GM13976 (cell line): ENCODE data around the gene GLIS1.
A peak's percentile ranks its signal among the peaks of the same experiment; 100 is the strongest.

Source experiments
- DNase-seq: peaks from one replicate; pipeline ENCODE4 v3.0.0; 2012; ENCODE audit warnings: low spot score
- in situ Hi-C: fragments of 300-500 bp; cut with MboI; formaldehyde crosslinking; loops from one replicate; pipeline ENCODE4 v1.12.0; 2022; ENCODE audit warnings: low sequenced_read_pairs, mixed read lengths, inconsistent platforms; ENCODE audit not compliant: unreplicated experiment
- TF ChIP-seq, protein P1 (sequence below): IDR thresholded peaks from 2 replicates; pipeline ENCODE4 v1.5.1; 2012; ENCODE audit warnings: borderline replicate concordance, mild to moderate bottlenecking; ENCODE audit not compliant: insufficient read depth; ENCODE audit errors: extremely low read depth, missing control alignments, control extremely low read depth

GLIS1 gene

DNA sequence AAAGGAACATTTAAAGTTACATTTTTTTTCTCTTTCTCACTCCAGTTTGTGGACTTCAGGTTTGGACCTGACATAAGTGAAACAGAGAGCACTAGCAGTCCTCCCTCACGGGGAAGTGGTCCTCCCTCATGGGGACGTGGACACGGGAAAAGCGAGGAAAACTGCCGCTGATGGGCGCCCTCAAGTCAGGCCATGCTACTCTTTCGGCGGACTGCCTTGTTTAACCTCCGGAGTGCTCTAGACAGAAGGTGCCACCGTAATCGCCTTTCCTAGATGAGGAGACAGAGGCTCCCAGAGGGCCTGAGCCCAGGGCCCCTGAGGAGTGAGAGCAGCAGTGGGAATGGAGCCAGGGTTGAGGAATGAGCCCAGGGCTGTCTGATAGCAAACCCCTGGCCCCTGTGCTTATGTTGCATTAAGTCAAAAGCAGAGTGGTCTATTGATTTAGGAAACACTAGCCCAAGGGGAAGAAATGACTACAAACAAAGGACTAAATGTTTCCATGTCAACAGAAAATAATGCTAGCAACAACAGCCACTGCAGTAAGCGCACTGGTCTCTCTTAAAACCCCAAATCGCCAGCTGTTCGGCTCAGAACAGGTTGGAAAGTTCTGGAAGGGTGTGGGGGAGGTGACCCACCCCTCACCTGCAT is 195.7 kb downstream of the GLIS1 start:
- TF ChIP-seq, protein P1, sequence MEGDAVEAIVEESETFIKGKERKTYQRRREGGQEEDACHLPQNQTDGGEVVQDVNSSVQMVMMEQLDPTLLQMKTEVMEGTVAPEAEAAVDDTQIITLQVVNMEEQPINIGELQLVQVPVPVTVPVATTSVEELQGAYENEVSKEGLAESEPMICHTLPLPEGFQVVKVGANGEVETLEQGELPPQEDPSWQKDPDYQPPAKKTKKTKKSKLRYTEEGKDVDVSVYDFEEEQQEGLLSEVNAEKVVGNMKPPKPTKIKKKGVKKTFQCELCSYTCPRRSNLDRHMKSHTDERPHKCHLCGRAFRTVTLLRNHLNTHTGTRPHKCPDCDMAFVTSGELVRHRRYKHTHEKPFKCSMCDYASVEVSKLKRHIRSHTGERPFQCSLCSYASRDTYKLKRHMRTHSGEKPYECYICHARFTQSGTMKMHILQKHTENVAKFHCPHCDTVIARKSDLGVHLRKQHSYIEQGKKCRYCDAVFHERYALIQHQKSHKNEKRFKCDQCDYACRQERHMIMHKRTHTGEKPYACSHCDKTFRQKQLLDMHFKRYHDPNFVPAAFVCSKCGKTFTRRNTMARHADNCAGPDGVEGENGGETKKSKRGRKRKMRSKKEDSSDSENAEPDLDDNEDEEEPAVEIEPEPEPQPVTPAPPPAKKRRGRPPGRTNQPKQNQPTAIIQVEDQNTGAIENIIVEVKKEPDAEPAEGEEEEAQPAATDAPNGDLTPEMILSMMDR: no peak
- DNase-seq: no peak
- in situ Hi-C loops: no loop called here

DNA sequence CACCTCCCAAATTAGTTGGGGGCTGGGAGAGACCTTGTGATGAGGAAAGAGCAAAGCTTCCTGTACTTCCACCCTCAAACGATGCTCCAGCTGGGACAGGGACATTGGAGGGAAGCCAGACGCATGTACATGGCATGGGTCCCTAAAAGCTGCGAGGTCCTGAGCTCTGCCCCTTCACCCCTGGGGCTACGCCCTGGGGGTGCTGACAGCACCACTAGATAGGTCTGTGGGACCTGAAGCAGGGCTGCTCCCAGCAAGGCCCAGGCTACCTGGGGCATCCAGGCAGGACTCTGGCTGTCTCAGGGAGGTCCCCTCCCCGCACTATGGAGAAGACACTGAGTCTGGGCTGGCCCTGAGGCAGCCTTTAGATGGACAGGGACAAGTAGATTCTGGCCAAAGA is 196.4 kb downstream of the GLIS1 start:
- in situ Hi-C loops: no loop called here
- TF ChIP-seq, protein P1: no peak
- no peak for DNase-seq

DNA sequence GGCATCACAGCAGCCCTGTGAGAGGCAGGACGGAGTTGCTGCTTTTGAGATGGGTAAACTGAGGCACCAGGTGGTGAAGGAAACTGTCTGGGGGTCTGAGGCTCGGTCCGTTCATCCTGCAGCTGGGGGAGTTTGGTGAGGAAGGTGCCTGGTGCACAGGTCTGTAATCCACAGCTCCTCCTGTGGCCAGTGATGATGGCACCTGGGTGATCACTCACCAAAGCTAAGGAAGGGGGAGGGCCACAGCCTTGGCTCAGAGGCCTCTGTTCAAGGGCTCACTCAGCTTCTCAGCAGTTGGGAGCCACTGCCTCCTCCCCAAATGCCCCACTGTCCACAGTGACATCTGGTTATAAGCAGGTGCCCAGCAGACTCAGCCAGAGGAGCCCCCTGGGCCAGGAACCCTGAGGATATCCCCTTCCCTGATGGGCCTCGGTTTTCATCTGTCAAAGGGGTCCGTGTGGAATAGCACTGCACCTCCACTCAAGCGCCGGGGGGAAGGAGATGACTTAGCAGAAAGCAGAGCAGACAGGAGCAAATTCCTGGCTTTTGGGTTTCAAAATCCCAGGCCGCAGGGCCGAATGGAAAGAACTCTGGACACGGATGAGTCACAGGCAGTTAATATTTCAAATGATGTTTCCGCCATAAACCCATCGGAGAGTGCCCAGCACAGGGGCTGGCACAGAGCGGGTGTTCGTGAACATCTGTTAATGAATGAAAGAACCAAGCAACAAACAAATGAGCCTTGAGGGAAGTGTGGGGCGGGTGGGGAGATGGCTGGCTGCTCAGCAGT is 197.0 kb downstream of the GLIS1 start:
- in situ Hi-C loops: no loop called here
- TF ChIP-seq, protein P1: peak; percentile 15
- DNase-seq: no peak

DNA sequence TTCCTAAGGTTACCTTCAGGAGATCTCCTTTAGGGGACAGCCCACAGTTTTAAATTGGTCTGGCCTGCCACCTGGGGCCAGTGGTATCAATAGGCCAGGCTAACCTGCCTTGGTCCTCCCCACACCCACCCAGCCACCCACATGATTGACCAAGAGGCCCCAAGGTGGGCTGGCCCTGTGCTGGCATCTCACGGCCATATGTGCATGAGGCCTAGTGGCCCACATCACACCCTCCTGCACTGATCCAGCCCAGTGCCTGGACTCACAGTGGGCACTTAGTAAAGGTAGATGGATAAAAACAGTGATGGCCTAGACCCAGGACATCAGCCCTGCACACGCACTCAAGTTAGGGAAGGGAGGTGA is 197.7 kb downstream of the GLIS1 start:
- in situ Hi-C loops: no loop called here
- no peak for DNase-seq

DNA sequence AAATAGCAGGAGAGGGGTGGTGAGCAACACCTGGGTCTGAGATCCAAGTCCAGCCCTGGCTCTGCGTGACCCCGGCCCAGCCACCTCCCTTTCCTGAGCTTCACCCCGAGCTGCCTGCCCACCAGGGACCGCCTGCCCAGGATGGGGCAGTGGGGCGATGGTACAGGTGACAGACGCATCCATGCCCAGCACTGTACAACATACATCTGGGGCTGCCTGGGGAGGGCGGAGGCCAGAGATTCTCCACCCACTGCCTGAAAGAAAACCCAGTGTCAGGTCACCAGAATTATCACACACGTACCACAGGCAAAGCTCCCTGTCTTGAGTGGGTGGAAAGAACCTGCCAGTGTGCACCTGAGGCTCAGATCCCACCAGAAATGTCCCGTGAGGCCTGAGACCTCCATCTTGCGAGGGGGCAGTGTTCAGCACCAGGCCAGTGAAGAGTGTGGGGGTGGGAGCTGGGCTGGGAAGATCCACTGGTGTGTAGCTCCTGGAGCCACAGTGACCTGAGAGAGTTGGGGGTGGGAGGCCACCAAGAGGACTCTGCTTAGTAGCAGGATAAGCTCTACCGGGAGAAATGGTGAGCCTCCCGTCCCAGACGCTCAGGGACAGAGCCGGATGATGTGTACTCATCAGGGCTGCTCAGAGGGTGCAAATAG is 198.2 kb downstream of the GLIS1 start:
- TF ChIP-seq, protein P1: no peak
- no peak for DNase-seq
- in situ Hi-C loops: no loop called here

More for the DNA sequence above, 197.7 kb downstream of the GLIS1 start:
- TF ChIP-seq, protein P1: no peak

DNA sequence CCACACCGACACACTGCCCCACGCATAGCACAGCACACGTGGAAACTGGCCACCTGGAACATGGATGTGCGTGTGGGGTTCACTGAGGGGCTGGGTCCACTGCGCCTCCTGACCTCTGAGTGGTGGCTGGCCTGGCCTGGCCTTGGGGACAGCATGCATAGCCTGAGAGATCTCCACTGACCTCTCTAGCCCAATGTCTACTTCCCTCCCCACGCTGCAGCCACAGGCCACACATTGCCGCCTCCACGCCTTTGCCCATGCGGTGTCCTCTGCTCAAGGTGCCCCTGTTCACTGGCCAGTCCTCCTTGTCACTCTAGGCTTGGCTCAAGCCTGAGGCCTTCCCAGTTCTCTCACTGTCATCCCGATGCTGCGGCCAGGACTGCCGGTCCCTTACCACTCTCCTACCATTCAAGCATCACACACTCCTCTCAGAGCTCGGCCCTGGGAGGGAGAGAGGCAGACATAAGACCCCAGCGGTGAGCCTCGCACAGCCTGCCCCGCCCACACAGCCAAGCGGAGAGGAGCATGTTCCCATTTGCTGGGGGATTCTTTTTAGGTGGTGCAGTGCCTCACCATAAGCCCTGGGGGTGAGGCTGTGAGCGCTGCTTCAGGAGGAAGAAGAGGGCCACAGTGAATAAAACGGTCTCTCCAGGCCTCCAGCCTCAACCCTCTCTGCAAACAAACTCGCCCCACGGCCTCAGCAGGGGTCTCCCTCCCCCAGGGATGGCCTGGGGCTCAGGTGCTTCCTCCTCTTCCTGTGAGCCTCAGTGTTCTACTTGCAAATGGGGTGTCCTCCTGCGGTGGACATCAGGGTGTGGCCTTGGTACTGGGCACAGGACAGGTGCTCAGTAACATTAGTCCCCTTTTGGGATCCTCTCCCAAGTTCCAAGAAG is 199.0 kb downstream of the GLIS1 start:
- DNase-seq: no peak
- in situ Hi-C loops: no loop called here
- TF ChIP-seq, protein P1: no peak
